KG1 (cell line): ENCODE data around the gene SLCO3A1.

Experiments
- DNase-seq: peaks from one replicate; lab custom pipeline; 2025; lab: John Stamatoyannopoulos, UW

The SLCO3A1 gene

GRCh38 chr15:91966194-91966552, 112.7 kb downstream of the SLCO3A1 start:
- DNase-seq, result no peak

- no peak for DNase-seq
Observed at GRCh38 chr15:91967935-91968606, 114.6 kb downstream of the SLCO3A1 start.

- DNase-seq, result no peak
Observed at GRCh38 chr15:91968610-91969009, 115.1 kb downstream of the SLCO3A1 start.

- no peak for DNase-seq
Observed at GRCh38 chr15:91970142-91970541, 116.6 kb downstream of the SLCO3A1 start.

- DNase-seq, result no peak
Observed at GRCh38 chr15:91973481-91973880, 120.0 kb downstream of the SLCO3A1 start.

- DNase-seq, result no peak
Observed at GRCh38 chr15:91974321-91974720, 120.8 kb downstream of the SLCO3A1 start.

GRCh38 chr15:91975241-91975978, 121.9 kb downstream of the SLCO3A1 start:
- DNase-seq, result no peak

- DNase-seq, result no peak
Observed at GRCh38 chr15:91976966-91977365, 123.5 kb downstream of the SLCO3A1 start.

- no peak for DNase-seq
Observed at GRCh38 chr15:91980502-91981267, 127.2 kb downstream of the SLCO3A1 start.

- no peak for DNase-seq
Observed at GRCh38 chr15:91981821-91982800, 128.6 kb downstream of the SLCO3A1 start.

GRCh38 chr15:91983729-91984340, 130.3 kb downstream of the SLCO3A1 start:
- DNase-seq, result no peak

GRCh38 chr15:91985297-91985696, 131.8 kb downstream of the SLCO3A1 start:
- no peak for DNase-seq

- no peak for DNase-seq
Observed at GRCh38 chr15:91988071-91988470, 134.6 kb downstream of the SLCO3A1 start.

GRCh38 chr15:91988655-91989054, 135.1 kb downstream of the SLCO3A1 start:
- DNase-seq, result no peak

GRCh38 chr15:91989821-91990220, 136.3 kb downstream of the SLCO3A1 start:
- DNase-seq, result no peak

- no peak for DNase-seq
Observed at GRCh38 chr15:91992945-91993344, 139.4 kb downstream of the SLCO3A1 start.

- DNase-seq, result no peak
Observed at GRCh38 chr15:91995146-91995545, 141.6 kb downstream of the SLCO3A1 start.

- no peak for DNase-seq
Observed at GRCh38 chr15:91997163-91997562, 143.7 kb downstream of the SLCO3A1 start.

GRCh38 chr15:92000709-92001108, 147.2 kb downstream of the SLCO3A1 start:
- no peak for DNase-seq

- no peak for DNase-seq
Observed at GRCh38 chr15:92001307-92001706, 147.8 kb downstream of the SLCO3A1 start.

GRCh38 chr15:92002666-92003065, 149.2 kb downstream of the SLCO3A1 start:
- no peak for DNase-seq
